SK-N-SH (cell line): Measurements from ENCODE around the gene CAV3. TPM values are rescaled to one million over a fixed set of nuclear protein-coding genes. Genes with fewer than 3 reads are reported as not detected.

ENCODE experiments used
- CTCF ChIA-PET: fragments of 300-600, 350-600 bp; formaldehyde crosslinking; extraction: SDS; loops from one replicate; lab custom pipeline; 2021; lab: Yijun Ruan, JAX
- POLR2A ChIA-PET: fragments of 350-600 bp; sonication (Branson Sonifier 250); formaldehyde crosslinking; extraction: SDS; loops from one replicate; lab custom pipeline; 2020; ENCODE audit warnings: antibody characterized with exemption, inconsistent platforms; lab: Yijun Ruan, JAX
- DNase-seq: peaks from one replicate; pipeline ENCODE4 v3.0.0; 2012
- H2AFZ ChIP-seq: fragments of 200-600 bp; sonication (generic); 2 replicates; pipeline ENCODE4 v1.8.1; 2016; ENCODE audit warnings: antibody characterized with exemption, mild to moderate bottlenecking, low read depth
- H3F3A ChIP-seq: fragments of 200-600 bp; sonication (generic); replicated peaks from 2 replicates; pipeline ENCODE3; 2016; ENCODE audit warnings: antibody characterized with exemption, mild to moderate bottlenecking; ENCODE audit not compliant: insufficient read depth
- H3K27ac ChIP-seq, 2 experiments: fragments of 200-500 bp in 1 of 2; fragments of 200-600 bp in 1 of 2; sonication (Bioruptor generic) in 1 of 2; sonication (generic), shearing (Covaris generic) in 1 of 2; 2 replicates each; pipeline versions ENCODE4 v1.5.1 to v1.6.1; 2014 to 2016; ENCODE audit warnings: low read depth in 2 of 2, inconsistent platforms in 1 of 2, low read length in 1 of 2, mild to moderate bottlenecking in 1 of 2, mixed read lengths in 1 of 2
- H3K27me3 ChIP-seq: fragments of 200-600 bp; sonication (generic), shearing (Covaris generic); 2 replicates; pipeline ENCODE4 v1.6.1; 2016; ENCODE audit warnings: mixed run types; ENCODE audit not compliant: insufficient read depth
- H3K36me3 ChIP-seq, 2 experiments: fragments of 200-500 bp in 1 of 2; fragments of 200-600 bp in 1 of 2; sonication (Bioruptor generic) in 1 of 2; sonication (generic) in 1 of 2; replicated peaks in 1 of 2; 2 replicates each; pipeline versions ENCODE3 to v1.5.1; 2014 to 2016; ENCODE audit warnings: low read length in 1 of 2, mild to moderate bottlenecking in 1 of 2; ENCODE audit not compliant: insufficient read depth in 2 of 2, control insufficient read depth in 1 of 2
- H3K4me1 ChIP-seq, 2 experiments: fragments of 200-500 bp in 1 of 2; fragments of 200-600 bp in 1 of 2; sonication (Bioruptor generic) in 1 of 2; sonication (generic), shearing (Covaris generic) in 1 of 2; 2 replicates each; pipeline versions ENCODE4 v1.5.1 to v1.6.1; 2014 to 2016; ENCODE audit warnings: low read depth in 1 of 2, low read length in 1 of 2, mixed run types in 1 of 2; ENCODE audit not compliant: insufficient read depth in 2 of 2, control insufficient read depth in 1 of 2
- H3K4me2 ChIP-seq: fragments of 200-600 bp; sonication (generic), shearing (Covaris generic); 2 replicates; pipeline ENCODE4 v1.6.1; 2017; ENCODE audit warnings: mixed run types
- H3K4me3 ChIP-seq, 2 experiments: fragments of 200-500 bp in 1 of 2; fragments of 200-600 bp in 1 of 2; sonication (Bioruptor generic) in 1 of 2; sonication (generic), shearing (Covaris generic) in 1 of 2; 2 replicates each; pipeline versions ENCODE4 v1.5.1 to v1.8.1; 2014 to 2016; ENCODE audit warnings: low read depth in 2 of 2, inconsistent platforms in 1 of 2, low read length in 1 of 2, mild to moderate bottlenecking in 1 of 2, mixed read lengths in 1 of 2, moderate library complexity in 1 of 2
- H3K79me2 ChIP-seq: fragments of 200-600 bp; sonication (generic); 2 replicates; pipeline ENCODE4 v1.8.1; 2017; ENCODE audit warnings: mild to moderate bottlenecking; ENCODE audit not compliant: insufficient read depth
- H3K9ac ChIP-seq: fragments of 200-600 bp; sonication (generic); 2 replicates; pipeline ENCODE4 v1.6.1; 2017; ENCODE audit warnings: mixed run types
- H3K9me2 ChIP-seq: fragments of 200-600 bp; sonication (generic); 2 replicates; pipeline ENCODE4 v1.6.1; 2017; ENCODE audit warnings: mixed run types
- H3K9me3 ChIP-seq: fragments of 200-600 bp; sonication (generic); 2 replicates; pipeline ENCODE4 v1.6.1; 2017; ENCODE audit warnings: mixed run types, mild to moderate bottlenecking, moderate library complexity
- H4K20me1 ChIP-seq: fragments of 200-600 bp; sonication (generic); 2 replicates; pipeline ENCODE4 v1.6.1; 2017; ENCODE audit warnings: mild to moderate bottlenecking, mixed run types; ENCODE audit not compliant: insufficient read depth
- CTCF ChIP-seq: fragments of 200-600 bp; sonication (generic); IDR thresholded peaks from 2 replicates; pipeline ENCODE4 v1.6.1; 2017; ENCODE audit warnings: antibody characterized with exemption, mild to moderate bottlenecking, moderate library complexity
- ELF1 ChIP-seq: IDR thresholded peaks from 2 replicates; pipeline ENCODE4 v1.4.0; 2012
- FOXJ3 ChIP-seq: sonication (generic); formaldehyde crosslinking; IDR thresholded peaks from 2 replicates; pipeline ENCODE4 v1.5.1; 2020; ENCODE audit warnings: mild to moderate bottlenecking, missing genetic modification reagents
- GABPA ChIP-seq: IDR thresholded peaks from 2 replicates; pipeline ENCODE4 v1.4.0; 2012; ENCODE audit warnings: low read depth, mild to moderate bottlenecking
- JUND ChIP-seq: IDR thresholded peaks from 2 replicates; pipeline ENCODE4 v1.4.0; 2012
- MAX ChIP-seq: IDR thresholded peaks from 2 replicates; pipeline ENCODE4 v1.4.0; 2012; ENCODE audit warnings: low read depth
- NFIC ChIP-seq: IDR thresholded peaks from 2 replicates; pipeline ENCODE4 v1.4.0; 2012; ENCODE audit warnings: borderline replicate concordance
- NRF1 ChIP-seq: IDR thresholded peaks from 2 replicates; pipeline ENCODE4 v1.6.1; 2012; ENCODE audit warnings: low read depth, mild to moderate bottlenecking, low read length
- RAD21 ChIP-seq: IDR thresholded peaks from 2 replicates; pipeline ENCODE4 v1.6.1; 2012; ENCODE audit warnings: mild to moderate bottlenecking, low read length
- RCOR1 ChIP-seq: fragments of 150-350 bp; IDR thresholded peaks from 2 replicates; pipeline ENCODE4 v1.6.1; 2017; ENCODE audit warnings: antibody characterized with exemption, low read length
- RFX5 ChIP-seq: IDR thresholded peaks from 2 replicates; pipeline ENCODE4 v1.6.1; 2012; ENCODE audit warnings: mild to moderate bottlenecking, improper control_type of control experiment, low read length
- SMC3 ChIP-seq: IDR thresholded peaks from 2 replicates; pipeline ENCODE4 v1.6.1; 2012; ENCODE audit warnings: low read depth, low read length, improper control_type of control experiment
- TCF12 ChIP-seq: IDR thresholded peaks from 2 replicates; pipeline ENCODE4 v1.4.0; 2012
- USF2 ChIP-seq: fragments of 150-350 bp; IDR thresholded peaks from 2 replicates; pipeline ENCODE4 v1.6.1; 2017; ENCODE audit warnings: antibody characterized with exemption, low read length, low read depth, borderline replicate concordance
- WGBS: methylation state at CpG from one replicate; pipeline ENCODE4 v1.1.6; 2017; ENCODE audit warnings: low lambda C conversion rate; 5-methylcytosine and 5-hydroxymethylcytosine counted together
- polyA plus RNA-seq, 3 experiments: library from polyadenylated mRNA; depleted of rRNA; stranded (reverse); fragments of >200 nt; gene quantifications; 2 replicates each; pipeline ENCODE4 v1.2.3, GENCODE V29; 2012
- TF ChIP-seq, protein P1 (sequence below): IDR thresholded peaks from 2 replicates; pipeline ENCODE4 v1.6.1; 2012; ENCODE audit warnings: mild to moderate bottlenecking, low read depth, low read length, moderate library complexity
- TF ChIP-seq, protein P2 (sequence below): IDR thresholded peaks from 2 replicates; pipeline ENCODE4; 2012

CAV3 gene
- polyA plus RNA-seq, 1 of the 3 experiments (the other 2 are of a cell fraction) = not detected

DNA sequence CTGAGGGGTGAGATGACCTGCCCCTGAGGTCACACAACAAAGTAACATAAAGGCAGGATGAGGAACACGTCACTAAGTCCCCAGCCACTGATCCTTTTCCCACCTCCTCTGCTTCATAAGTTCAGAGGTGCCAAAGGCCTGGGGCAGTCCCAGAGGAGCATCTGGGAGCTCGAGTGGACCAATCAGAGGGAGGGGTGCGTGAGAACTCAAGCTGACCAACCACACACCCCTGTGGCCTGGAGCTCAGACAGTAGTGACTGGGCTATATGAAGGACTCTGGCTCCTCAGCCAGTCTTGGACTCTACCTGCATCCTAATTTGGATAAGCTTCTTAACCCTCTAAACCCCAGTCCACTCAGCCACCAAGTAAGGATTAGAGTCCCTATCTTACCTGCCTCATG is 28.0 kb upstream of the CAV3 start:
- Histone ChIP-seq H3K9ac (no peak overlapping the region), H2AFZ (no peak overlapping the region), H3K27ac (no peak overlapping the region), H3K4me2 (no peak overlapping the region), H3K4me1 (peaks cover 0 to 2% of the 10 kb centered on the region in 2 experiments; a peak in 1 of 4 replicates), H3K4me3 (no peak overlapping the region), H3K9me2 (no peaks in the 10 kb centered on the region), H3K79me2 (no peaks in the 10 kb centered on the region), H4K20me1 (no peaks in the 10 kb centered on the region), H3K27me3 (no peaks in the 10 kb centered on the region; the same call in 1 of the 2 replicates), H3F3A (no peaks in the 10 kb centered on the region), H3K9me3 (no peaks in the 10 kb centered on the region), H3K36me3 (no peaks in the 10 kb centered on the region)
- no peak for DNase-seq
- CTCF ChIA-PET = no interaction called here
- no peak for TF ChIP-seq CTCF
- TF ChIP-seq GABPA = no peak
- TF ChIP-seq, protein P1, sequence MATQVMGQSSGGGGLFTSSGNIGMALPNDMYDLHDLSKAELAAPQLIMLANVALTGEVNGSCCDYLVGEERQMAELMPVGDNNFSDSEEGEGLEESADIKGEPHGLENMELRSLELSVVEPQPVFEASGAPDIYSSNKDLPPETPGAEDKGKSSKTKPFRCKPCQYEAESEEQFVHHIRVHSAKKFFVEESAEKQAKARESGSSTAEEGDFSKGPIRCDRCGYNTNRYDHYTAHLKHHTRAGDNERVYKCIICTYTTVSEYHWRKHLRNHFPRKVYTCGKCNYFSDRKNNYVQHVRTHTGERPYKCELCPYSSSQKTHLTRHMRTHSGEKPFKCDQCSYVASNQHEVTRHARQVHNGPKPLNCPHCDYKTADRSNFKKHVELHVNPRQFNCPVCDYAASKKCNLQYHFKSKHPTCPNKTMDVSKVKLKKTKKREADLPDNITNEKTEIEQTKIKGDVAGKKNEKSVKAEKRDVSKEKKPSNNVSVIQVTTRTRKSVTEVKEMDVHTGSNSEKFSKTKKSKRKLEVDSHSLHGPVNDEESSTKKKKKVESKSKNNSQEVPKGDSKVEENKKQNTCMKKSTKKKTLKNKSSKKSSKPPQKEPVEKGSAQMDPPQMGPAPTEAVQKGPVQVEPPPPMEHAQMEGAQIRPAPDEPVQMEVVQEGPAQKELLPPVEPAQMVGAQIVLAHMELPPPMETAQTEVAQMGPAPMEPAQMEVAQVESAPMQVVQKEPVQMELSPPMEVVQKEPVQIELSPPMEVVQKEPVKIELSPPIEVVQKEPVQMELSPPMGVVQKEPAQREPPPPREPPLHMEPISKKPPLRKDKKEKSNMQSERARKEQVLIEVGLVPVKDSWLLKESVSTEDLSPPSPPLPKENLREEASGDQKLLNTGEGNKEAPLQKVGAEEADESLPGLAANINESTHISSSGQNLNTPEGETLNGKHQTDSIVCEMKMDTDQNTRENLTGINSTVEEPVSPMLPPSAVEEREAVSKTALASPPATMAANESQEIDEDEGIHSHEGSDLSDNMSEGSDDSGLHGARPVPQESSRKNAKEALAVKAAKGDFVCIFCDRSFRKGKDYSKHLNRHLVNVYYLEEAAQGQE = no peak
- no peak for TF ChIP-seq FOXJ3
- TF ChIP-seq RCOR1 = no peak
- no peak for TF ChIP-seq MAX
- no peak for TF ChIP-seq RAD21
- TF ChIP-seq SMC3 = no peak
- TF ChIP-seq JUND = no peak
- no peak for TF ChIP-seq USF2
- TF ChIP-seq ELF1 = no peak
- TF ChIP-seq RFX5 = no peak
- TF ChIP-seq TCF12 = no peak
- no peak for TF ChIP-seq NFIC
- TF ChIP-seq, protein P2, sequence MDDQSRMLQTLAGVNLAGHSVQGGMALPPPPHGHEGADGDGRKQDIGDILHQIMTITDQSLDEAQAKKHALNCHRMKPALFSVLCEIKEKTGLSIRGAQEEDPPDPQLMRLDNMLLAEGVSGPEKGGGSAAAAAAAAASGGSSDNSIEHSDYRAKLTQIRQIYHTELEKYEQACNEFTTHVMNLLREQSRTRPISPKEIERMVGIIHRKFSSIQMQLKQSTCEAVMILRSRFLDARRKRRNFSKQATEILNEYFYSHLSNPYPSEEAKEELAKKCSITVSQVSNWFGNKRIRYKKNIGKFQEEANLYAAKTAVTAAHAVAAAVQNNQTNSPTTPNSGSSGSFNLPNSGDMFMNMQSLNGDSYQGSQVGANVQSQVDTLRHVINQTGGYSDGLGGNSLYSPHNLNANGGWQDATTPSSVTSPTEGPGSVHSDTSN = no peak
- TF ChIP-seq NRF1 = no peak
- POLR2A ChIA-PET = no interaction called here
- WGBS = 24% methylated on average over 3 of the region's 3 CpGs
